Ammon's horn (tissue), 1 donor: ENCODE results near the gene NRSN2.
"Not testable (repeated sequence)": the region's sequence is repeated elsewhere in the genome, so short reads cannot be mapped to it uniquely, and the experiment has no call there.

Experiments
- DNase-seq: peaks from one replicate; pipeline ENCODE4 v3.0.0-alpha.2; 2016; ENCODE audit warnings: low spot score

Gene NRSN2

DNA sequence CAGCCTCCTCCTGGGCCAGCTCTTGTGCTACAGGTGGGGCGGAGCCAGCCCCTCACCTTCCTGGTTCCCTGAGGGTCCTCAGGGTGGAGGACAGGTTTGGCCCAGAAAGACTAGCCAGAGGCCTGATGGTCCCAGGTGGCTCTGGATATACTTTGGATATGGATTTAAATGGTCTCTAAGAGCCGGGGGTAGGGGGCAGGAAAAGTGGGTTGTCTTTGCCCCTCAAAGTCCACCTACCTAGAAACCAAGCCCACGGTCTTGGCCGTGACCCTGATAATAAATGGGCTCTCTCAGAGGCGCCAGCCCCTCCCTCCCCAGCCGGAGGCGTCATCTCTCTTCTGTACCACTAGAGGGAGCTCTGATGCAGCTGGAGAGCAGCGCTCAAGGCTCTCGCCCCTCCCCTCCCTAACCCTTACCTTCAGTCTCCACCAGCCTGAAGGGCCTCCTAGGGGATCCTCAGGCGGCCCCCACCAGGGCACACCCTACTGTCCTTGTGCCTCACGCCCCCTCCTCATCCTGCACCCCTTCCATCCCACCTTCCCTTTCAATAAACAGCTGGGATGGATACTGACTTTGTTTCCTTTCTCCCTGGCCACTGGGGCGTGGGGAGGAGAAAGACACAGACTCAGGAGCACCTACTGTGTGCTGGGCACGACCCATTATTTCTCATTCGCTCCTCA lies 7.5 kb downstream of the NRSN2 start:
- peak; percentile 89 for DNase-seq

DNA sequence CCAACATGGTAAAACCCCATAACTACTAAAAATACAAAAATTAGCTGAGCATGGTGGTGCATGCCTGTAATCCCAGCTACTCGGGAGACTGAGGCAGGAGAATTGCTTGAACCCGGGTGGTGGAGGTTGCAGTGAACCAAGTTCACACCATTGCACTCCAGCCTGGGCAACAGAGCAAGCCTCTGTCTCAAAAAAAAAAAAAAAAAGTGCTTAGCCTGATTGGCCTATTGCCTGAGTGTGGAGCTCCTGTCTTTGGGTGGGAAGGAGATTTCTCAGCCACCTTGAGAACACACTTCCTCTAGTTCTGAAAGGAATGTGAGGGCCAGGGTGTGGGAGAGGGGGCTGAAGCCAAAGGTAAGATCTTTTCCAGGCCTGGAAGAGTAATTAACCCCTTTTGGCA lies 9.2 kb downstream of the NRSN2 start:
- not testable (repeated sequence) for DNase-seq

DNA sequence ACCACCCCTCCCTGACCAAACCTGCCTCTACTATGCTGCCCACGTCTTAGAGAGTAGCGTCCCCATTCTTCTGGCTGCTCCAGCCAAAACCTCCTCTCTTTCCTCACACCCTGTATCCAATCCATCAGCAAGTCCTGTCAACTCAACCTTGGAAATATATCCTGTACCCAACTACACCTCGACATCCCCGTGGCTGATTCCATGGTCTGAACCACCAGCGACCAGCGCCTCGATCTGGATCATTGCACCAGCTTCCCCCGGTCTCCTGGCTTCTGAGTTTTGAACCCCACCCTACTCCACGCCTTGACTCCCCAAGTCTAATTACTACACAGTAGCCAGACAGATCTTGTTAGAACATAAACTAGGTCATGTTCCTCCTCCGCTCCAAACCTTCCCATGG lies 9.8 kb downstream of the NRSN2 start:
- no peak for DNase-seq

DNA sequence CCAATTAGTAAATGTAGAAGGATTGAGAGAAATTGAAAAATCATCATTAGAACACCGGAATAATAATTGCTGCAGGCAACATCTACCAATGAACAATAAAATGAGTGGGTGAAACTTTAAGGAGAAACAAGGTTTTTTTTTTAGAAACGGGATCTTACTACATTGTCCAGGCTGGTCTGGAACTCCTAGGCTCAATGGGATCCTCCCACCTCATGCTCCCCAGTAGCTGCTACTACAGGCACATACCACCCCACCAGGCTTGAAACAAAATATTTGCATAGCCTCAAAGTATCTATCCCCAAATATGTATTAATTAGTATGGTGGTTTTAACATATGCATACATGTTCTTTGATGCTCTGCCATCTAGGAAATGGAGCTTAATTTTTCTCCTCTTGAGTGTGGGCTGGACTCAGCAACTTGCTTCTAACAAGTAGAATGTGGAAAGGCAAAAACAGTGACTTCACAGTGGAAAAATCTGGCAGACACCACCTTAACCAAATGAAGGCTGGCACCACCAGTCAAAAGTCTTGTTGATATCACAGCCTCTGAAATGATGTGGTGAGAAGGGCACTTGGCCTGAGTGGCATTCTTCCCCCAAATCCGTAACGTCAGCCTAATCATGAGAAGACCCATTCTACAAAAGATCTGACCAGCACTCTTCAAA lies 12.1 kb downstream of the NRSN2 start:
- no peak for DNase-seq

DNA sequence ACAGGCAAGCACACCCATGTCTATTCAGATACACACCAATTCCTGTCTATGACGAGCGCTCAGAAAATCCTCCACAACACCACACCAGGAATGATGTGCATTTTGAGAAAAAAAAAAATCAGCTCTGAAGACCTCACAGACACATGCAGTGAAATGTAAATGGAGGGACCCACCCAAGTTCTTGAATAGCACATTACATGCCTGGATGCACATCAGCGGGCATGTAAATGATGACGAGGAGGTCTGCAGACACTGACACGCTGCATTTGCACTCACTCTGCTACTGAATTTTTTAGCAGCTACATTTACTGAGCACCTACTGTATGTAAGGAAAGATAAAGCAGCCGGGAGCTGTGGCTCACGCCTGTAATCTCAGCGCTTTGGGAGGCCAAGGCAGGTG lies 14.7 kb downstream of the NRSN2 start:
- DNase-seq, result no peak

DNA sequence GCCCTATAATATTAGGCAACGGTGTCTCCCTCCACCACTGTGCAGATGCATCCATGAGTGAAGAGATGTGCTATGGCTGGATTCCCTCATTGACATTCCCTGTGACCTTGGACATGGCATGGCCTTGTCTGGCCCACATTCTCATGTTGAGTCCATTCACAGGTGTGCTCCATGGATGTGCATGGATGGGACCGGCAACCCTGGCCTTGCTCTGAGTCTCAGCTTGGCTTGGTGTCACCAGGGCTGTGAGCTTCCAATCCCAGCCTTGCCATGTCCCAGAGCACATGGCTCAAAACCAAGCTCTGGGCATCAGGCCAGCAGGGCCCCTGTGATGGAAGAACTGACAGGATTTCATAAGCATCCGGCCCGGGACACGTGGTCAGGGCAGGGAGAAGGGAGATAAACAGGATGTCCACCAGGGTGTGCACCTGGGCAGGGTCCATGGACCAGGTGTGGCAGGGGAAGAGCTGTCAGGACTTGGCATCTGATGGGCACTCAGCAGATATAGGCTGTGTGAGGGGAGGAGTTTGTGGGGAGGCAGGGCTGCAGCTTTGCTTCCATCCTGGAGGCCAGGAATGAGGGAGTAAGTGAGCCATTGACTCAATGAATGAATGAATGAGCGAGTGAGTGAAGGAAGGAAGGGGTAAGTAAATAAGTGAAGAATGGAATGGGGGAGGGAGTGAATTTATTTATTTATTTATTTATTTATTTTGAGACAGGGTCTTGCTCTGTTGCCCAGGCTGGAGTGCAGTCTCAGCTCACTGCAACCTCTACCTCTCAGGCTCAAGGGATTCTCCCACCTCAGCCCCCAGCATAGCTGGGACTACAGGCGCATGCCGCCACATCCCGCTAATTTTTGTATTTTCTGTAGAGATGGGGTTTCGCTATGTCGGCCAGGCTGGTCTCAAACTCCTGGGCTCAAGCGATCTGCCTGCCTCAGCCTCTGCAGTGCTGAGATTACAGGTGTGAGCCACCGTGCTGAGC lies 15.7 kb downstream of the NRSN2 start:
- peak; percentile 77 for DNase-seq

DNA sequence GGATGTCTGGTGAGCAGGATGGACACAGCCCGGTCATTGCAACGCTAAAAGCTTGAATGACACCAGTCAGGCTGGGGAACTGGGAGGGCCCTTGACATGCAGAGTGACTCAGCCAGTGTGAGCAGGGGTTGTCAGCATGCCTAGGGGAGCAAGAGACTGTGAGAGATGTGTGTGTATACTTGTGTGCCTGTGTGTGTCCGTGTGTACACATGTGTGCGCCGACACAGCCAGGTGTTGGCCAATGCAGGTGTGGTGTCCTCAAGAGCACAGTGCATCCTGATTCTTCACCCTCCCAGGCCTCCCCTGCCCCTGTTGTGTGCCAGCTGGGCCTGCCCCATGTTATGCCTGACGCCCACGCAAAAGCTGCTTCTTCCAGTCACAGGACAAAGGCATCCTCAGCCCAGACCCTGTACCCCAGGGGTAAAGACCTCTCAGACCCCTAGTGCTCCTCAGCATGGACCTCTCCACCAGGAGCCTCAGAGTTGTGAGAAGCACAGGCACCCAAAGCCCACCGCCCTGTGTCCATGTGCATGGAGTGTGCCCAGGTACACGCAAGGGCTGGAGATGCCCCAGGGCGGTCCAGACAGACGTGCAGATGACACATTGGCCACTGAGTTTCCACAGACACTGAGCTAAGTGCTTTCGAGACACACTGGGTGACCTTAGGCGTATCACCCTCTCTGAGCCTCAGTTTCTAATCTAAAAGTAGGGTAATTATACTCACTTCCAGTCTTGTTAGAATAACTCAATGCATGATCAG lies 16.6 kb downstream of the NRSN2 start:
- no peak for DNase-seq

DNA sequence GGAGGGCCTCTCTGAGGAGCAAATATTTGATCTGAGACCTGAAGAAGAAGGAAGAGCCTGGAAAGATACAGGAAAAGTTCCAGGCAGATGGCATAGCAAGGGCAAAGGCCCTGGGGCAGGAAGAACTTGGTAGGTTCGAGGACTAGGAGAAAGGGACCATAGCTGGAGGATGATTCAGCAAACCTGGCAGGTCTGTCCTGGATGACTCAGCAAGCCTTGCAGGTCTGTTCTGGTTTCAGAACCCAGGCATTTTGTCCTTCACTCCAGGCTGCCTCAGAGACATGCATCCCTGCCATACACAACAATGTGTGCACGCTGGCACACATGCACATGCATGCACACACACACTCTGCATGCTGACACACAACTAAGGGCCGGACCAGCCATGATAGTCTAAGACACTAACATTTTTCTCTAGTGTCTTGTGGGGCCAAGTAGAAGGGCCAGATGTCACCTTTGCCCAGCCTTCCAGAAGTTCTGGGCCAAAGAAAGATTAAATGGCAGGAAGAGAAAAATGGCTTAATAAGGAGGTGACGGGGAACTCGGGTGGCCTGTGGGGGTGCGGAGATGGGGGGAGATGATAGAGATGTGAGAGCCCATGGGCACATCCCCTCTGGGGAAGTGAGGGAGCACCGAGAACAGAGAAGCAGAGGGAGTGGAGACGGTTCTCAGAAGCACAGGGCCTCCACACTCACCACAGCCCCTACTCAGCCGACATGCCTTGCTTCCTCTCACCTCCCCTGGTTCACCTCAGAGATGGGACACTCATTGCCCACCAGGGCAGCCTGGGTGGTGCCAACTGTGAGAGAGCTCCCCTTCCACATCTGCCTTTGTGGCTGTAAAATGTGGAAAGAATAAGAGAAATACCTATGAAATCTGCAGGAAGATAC lies 18.2 kb downstream of the NRSN2 start:
- DNase-seq, result no peak

DNA sequence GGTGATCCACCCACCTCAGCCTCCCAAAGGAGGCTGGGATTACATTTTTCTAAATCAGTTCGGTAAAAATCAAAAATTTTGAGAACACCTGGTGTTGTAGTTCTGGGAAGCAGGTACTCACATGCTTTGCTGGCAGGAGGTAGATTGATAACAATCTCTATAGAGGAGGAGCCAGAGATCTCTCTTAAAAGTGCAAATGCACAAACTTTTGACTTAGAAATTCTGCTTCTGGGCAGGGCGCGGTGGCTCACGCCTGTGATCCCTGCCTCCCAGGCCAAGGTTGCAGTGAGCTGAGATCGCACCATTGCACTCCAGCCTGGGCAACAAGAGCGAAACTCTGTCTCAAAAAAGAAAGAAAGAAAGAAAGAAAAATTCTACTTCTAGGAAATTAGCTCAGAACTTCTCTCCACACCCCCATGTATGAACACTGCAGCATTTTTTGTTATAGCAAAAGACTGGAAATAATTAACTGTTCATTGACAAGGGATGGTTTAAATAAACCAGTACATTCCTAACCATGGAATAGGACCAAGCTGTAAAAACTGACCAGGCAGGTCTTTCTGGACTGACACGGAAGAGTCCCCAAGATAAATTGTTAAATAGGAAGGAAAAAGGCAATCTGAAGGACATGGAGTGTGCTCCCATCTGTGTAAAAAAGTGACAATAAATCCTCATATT lies 19.3 kb downstream of the NRSN2 start:
- DNase-seq, result no peak

DNA sequence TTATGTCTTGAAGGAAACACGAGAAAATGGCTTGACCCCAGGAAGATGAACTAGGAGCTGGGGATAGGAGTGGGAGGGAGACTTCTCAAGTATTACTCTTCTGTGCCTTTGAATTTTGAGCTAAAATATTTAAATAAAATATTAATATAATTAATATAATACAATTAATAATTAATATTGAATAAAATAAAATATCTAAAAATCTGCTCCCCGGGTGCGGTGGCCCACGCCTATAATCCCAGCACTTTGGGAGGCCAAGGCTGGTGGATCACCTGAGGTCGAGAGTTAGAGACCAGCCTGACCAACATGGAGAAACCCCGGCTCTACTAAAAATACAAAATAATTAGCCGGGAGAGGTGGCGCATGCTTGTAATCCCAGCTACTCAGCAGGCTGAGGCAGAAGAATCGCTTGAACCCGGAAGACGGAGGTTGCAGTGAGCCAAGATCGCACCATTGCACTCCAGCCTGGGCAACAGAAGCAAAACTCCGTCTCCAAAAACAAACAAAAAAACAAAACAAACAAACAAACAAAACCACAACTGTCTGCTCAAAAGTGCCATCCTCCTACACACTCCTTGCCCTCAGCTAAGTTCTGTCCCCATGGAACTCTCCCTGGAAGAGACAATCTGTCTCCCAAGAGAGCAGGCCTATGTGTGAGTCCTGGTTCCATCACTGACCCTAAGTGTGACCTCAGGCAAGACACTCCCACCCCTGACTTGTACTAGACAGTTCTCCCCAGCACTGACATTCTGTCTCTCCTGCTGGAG lies 20.0 kb downstream of the NRSN2 start:
- no peak for DNase-seq

DNA sequence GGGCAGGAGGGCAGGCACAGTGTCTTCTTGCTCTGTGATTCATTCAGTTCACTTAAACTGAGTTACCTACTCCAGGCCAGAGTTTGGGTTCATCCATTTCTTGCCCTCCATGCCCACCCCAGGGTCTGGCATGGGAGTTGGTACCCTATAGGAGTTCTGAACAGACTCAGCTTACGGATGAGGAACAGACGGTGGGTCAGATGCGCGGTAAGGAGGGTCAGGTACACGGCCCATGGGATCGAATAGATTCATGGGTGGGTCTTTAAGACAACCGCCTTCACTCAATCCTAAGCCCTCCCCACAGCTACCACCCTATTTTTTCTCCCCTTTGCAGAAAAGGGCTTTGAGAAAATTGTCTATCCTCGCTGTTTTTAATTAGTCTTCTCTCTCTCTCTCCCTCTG lies 20.6 kb downstream of the NRSN2 start:
- no peak for DNase-seq

DNA sequence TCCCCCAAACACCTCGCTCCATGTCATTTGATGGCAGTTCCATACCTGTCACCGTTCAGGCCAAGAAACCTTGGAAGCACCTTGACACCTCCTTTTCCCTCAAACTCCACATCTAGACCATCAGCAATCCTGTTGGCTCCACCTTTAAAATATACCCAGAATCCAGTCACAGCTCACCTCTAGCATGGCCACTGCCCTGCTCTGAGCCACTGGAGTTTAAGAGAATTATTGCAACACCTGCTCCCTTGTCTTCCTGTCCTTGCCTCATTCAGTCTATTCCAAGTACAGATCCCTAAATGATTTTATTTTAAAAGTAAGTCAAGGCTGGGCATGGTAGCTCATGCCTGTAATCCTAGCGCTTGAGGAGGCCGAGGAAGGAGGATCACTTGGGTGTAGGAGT lies 22.0 kb downstream of the NRSN2 start:
- no peak for DNase-seq

DNA sequence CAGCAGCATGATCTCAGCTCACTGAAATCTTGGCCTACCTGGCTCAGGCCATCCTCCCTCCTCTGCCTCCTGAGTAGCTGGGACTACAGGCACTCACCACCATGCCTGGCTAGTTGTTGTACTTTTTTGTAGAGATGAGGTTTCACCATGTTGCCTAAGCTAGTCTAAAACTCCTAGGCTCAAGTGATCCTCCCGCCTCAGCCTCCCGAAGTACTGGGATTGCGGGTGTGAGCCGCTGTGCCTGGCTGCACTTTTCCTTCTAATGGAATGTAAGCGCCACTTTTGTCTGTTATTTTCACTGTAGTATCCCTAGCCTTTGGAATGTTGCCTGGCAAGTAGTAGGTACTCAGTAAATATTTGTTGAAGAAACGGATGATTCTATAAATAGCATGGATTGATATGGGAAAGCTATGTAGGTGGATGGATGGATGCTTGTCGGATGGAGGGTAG lies 23.3 kb downstream of the NRSN2 start:
- DNase-seq, result no peak

DNA sequence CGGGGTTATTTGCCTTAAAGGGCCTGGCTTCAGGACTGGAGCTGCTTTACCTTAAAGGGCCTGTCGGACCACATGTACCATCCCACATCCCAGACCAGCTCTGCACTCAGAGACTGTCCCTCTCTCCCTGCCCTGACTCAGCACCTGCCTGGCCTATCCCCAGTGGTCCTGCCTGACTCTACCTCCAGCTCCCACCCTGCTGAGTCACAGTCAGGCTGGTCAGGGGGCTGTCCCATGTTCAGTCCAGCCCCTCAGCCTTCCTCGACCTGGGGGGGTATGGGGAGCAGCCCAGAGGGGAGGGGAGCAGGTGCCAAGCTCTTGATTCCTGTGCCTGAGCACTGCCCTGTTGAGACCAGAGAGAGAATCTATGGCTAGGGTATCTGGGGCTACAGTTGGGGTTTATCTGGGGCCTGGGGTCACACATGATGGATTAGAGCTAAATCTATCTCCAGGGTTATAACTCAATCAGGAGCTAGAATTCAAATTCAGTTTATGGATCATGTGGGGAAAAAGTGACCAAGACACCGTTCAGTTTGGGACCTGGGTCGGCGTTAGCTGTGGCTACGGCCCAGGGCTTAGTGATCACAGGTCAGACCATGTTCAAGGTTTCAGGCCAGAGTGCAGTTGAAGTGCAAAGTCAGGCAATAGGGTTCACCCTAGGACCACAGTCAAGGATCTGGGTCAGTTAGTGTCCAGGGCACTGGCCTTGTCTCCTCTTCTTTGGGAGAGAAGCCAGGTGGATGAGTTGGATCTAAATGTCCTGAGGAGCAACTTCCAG lies 24.3 kb downstream of the NRSN2 start:
- DNase-seq, result no peak

DNA sequence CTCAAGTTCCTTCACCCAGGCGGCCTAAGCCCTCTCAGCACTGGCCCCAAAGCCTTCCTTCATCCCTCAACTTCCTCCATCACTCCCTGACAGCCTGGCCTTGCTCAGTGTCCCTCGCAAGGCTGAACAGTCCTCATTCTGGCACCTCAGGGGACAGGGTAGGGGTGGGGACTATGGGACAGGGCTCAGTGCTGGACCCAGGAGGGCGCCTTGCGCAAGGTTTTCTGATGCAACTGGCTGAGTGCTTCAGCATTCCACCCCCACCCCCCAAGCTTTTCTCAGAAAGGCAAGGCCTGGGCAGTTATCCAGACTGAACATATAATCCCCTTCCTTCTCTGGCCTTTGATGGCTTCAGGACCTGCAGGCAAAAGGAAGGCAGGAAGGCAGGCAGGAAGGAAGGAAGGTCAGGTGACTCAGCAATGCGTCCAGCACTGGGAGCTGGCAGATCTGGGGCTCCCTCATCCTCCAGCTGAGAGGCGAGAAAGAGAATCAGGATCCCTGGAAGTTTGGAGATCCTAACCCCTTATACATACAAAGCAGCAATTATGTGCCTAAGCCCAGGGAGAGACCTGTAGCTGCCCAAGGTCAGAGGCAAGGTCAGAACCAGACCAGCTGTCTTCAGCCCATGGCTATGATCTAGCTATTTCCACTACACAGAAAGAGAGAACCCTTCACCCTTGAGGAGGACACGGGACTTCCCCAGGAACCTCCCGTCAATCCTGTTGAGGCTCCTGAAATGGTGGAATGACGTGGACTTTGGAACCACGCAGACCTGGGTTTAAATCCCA lies 25.0 kb downstream of the NRSN2 start:
- DNase-seq, result no peak

DNA sequence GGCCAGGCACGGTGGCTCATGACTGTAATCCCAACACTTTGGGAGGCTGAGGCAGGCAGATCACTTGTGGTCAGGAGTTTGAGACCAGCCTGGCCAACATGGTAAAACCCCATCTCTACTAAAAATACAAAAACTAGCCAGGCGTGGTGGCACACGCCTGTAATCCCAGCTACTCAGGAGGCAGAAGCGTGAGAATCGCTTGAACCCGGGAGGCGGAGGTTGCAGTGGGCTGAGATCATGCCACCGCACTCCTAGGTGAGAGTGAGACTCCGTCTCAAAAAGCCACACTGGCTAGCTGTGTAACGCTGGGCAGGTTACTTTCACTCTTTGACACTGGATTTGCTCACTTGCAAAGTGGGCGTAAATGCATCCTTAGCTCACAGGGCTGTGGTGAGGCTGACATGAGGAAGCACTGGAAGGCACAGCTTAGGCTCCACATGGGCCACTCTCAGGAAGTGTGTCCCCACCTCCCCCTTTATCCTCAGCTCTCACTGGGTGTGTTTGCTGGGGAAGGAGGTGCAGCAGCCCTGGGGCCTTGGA lies 25.7 kb downstream of the NRSN2 start:
- not testable (repeated sequence) for DNase-seq

DNA sequence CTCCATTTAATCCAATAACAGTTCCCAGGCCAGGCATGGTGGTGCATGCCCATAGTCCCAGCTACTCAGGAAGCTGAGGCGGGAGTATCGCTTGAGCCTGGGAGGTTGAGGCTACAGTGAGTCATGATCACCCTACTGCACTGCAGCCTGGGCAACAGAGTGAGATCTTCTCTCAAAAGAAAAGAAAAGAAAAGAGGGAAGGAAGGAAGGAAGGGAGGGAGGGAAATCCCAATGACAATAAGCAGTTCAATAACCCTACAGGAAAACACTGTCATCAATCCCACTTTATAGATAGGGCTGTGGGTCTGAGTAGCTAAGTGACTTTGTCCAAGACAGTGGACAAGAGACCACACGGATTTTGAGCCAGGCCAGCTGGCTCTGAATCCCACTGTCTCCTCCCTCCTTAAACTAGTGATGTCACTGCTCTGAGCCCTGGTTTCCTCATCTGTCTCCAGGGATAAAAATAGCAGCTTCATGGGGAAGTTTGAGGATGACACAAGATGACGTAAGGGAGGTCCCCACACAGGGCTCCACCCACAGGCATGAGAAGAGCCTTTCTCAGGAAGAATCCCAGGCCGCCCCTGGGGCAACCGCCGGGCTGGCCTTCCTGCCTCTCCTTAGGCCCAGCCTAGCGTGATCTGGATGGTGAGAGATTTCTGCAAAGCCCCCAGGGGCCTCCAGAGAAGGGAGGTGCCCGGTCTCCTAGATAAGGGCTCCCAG lies 26.4 kb downstream of the NRSN2 start:
- no peak for DNase-seq
